T-helper 2 cell (primary cell): Measurements from ENCODE around the gene LRTM2.
"Not testable (repeated sequence)": the region's sequence is repeated elsewhere in the genome, so short reads cannot be mapped to it uniquely, and the experiment has no call there.

Source experiments
- DNase-seq, 5 experiments: peaks; one replicate each; pipeline versions ENCODE4 v3.0.0 to v3.0.0-alpha.2; 2012 to 2022

The LRTM2 gene

DNA sequence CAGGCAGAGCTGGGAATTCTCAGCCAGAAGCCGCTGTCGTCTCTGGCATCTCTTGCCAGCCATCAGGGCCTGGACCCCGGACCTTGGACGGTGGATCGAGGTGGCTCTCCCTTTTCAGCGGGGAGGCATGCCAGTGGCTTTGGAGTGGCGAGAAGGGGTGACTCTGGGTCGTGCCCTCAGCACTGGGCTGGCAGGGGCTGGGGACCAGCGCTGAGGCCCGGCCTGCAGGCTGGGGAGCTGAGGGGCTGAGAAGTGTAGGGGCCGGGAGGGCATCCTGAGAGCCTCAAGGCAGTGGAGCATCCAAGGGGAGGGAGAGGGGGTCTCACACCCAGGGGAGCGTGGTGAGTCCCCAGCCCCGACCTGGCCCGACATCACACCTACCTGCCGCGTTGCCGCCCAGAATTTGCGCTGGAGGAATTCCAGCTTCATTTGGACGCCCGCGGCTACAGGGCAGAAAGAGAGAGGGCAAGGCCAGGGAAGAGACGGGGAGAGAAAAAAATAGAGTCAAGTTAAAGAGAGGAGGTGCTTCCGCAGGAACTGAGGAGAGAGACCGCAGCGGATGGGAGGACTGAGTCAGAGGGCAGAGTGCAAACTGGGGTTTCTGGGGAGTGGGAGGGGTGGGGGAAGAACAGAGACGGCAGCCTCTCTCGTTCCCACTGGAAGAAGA lies 9.0 kb upstream of the LRTM2 start:
- DNase-seq, result peak in 3 of 5 experiments; percentile 15 to 64 (median 30)

DNA sequence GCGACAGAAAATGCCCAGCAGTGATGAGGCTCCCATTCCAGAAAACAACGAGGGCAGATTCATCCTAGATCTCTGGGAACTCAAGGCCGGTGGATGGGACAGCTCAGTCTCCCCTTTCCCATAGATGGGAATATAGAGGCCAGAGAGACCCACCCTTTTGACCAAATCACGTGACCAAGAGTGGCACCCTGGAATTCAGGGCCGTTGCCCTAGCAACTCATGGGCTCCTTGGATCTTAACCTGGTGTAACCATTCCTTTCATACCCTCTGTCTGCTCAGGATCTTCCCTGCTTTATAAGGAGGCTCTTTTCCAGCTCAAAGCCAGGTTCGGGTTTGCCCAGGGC lies 8.4 kb upstream of the LRTM2 start:
- DNase-seq, result no peak

DNA sequence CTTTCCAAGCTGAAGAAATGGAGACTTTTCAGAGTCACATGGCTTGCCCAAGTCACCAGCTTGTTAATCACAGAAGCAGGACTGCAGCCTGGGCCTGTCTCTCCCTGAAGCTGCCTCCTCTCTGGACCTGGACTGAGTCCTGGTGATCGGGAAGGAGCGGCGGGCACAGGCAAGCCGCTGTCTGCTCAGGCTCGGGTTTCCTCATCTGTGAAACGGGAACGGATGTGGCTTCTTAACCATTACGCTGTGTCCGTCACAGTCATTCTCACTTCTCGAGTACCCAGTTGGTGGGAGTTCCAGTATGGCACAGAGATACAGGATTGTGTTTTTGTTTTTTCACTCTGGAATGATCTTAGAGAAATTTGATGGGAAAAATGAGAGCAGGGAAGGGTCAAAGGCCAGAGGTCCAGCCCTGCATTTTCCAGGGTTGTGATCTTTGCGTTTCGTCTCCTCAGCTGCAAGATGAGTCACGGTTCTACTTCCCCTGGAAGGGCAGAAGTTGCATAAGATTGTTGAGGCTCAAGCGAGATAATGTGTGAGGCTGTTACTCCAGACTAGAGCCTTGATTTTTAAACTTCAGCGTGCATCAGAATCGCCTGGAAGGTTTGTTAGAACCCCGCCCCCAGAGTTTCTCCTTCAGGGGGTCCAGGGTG lies 7.6 kb upstream of the LRTM2 start:
- DNase-seq, result peak in 1 of 5 experiments; percentile 17

DNA sequence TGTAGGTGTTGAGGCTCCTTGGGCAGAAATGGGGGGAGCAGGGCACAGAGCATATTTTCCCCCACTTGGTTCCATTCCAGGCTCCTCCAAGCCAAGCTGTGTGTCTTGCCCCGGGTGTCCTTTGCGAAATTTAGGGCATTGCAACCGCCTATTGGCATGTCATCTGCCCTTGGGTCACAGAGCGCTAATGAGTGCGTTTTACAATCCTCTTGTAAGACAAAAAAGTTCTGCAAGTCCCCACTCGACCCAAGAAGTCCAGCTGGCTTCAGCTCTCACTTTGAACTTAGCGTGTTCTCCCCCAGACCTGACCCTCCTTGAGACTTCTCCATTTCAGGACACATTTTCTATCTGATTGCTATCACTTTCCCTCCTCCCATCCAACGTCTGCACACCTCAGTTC lies 6.1 kb upstream of the LRTM2 start:
- DNase-seq, result no peak

DNA sequence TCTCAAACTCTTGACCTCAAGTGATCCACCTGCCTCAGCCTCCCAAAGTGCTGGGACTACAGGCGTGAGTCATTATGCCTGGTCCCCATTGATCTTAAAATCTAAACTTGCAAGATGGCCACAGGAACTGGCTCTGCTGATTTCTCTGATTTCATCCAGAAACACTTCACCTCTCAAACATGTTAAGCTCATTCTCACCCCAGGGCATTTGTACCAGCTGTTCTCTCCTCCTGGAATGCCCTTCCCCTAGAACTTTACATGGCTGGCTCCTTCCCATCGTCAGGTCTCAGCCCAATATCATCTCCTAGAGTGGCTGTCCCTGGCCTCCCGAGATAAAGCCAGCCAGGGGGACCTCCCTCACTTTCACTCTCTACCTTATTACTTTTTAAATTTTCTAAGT lies 5.3 kb upstream of the LRTM2 start:
- DNase-seq, result no peak

DNA sequence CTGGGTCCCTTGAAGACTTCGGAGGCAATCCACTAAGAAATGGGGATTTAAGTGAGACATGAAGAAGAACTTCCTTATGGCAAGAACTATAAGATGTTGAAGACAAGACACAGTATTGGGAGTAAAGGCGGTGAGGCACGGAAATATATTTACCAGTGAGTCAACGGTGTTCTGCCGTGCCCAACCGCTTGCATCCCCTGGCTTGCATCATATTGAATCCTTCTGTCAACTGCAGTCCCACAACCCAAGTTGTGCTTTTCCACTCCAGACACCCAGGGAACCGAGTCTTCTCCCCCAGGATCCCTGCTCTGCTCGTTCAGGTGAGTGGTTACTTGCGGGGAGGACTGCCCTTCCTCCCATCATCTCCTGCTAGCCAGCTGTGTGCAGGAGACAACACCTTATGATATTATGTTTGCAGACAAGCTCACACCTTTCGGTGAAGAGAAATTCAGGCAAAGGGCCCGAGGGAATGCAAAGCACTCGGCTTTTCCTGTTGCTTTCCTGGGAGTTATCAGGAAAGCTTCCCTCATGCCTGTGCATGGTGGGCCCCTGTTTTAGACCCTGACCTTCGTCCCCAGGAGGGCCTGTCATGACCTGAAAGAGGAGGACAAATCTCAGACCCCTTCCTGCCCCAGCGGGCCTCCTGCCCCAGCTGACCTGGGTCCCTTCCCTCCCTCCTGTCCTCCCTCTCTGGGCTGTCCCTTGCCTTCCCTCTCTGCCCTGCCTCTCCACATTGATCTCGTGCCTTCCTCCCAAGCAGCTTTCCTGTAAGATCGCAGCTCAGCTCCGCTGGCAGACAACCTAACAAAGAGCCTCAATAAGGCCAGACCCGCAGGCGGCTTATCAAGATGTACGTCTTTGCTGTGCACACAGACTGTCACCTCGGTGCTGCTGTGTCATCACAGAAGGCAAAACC lies 4.3 kb upstream of the LRTM2 start:
- DNase-seq, result no peak

DNA sequence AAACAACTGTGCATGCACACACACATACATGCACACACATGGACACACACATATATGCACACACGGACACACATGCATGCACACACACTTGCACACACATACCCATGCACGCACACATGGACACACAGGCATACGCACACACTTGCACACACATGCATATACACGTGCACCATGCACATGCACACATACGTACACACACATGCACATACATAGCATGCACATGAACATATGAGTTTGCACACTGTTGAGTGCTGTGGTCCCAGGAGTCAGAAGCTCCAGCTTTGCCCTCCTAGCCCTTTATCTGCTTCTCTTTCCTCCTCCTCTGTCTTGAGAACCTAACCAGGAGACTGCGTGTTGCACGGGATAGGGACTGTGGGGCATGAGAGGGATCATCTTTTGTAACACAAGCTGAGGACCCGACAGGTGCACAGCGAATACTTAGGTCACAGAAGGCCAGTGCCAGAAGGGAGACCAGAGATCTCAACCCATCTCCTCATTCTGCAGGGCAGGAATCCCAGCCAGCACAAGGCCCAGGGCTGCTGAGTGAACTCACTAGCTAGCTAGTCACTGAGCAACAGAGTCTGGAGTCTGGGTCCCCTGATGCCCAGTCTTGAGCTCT lies 3.5 kb upstream of the LRTM2 start:
- no peak for DNase-seq

DNA sequence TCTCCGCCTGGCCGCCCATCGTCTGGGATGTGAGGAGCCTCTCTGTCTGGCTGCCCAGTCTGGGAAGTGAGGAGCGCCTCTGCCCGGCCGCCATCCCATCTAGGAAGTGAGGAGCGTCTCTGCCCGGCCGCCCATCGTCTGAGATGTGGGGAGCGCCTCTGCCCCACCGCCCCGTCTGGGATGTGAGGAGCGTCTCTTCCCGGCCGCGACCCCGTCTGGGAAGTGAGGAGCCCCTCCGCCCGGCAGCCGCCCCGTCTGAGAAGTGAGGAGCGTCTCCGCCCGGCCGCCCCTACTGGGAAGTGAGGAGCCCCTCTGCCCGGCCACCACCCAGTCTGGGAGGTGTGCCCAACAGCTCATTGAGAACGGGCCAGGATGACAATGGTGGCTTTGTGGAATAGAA lies 2.4 kb upstream of the LRTM2 start:
- not testable (repeated sequence) for DNase-seq

DNA sequence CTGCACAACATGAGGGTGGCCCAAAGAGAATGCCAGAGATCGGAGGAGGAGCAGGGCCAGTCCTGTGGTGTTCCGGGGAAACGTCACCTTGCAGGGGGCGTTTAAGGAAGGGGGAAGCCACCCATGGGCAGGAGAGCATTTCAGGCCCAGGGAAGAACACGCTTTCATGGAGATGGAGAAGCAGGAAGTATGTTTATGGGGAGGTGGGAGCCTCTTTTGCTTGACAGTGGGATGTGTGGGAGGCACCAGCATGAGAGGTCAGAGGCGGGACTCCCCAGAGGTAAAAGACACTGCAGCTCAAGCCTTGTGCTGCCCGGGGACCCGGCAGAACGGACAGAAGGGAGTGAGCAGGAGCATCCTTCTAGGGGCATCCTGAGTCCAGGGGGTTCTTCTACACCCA lies 1.3 kb upstream of the LRTM2 start:
- DNase-seq, result no peak

DNA sequence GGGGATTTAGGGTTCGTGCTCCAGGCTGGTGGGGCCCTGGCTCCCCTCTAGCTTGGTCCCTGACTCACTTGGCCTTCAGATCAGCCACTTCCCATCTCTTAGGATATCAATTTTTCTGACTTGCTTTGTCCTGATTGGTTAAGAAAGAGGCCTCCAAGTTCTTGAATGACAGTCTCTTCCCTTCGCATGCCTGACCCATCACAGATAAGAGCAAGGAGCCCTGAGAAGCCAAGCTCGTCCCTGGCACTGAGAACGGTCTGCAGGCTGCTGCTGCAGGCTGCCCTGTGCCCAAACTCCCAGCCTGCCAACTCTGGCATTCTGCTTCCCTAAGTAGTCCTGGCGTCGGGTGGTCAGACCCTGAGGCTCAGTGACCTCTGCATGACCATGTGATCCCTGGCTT lies 794 bp upstream of the LRTM2 start:
- DNase-seq, result no peak

DNA sequence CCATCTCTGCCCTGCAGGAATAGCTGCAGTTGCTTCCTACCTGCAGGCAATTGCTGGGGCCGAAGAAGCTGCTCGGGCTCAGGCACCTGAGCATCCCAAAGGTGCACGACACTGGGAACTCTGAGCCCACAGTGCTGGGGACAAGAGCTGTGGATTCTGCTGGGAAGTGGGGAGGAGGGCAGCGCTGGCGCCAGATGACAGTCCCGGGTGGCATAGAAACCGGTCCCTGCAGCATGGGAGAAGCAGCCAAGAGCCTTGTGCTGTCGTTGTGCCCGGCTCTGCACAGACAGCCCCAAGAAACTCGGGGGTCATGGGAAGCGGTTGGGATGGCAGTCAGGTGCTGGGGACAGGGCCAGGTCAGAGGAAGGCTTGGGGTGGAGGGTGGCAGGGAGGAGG lies 529 bp downstream of the LRTM2 start:
- DNase-seq, result no peak

DNA sequence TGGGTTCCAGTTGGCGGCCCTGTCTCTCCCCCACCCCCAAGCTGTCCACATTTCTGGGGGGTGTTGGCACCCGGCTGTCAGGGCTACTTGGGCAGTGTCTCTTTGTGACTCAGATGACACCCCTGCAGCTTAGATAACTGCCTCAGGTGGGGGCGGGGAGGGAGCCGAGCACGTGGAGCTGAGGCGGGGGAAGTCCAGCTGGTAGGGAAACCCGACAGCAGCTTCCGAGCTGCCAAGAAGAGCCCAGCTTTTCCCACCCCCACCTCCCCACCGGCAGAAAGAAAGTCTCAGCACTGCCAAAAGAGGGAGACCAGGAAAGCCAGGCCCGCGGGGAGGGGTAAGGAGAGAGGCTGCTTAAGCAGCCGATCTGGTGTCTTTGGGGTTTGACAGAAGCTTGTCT lies 1.4 kb downstream of the LRTM2 start:
- no peak for DNase-seq

DNA sequence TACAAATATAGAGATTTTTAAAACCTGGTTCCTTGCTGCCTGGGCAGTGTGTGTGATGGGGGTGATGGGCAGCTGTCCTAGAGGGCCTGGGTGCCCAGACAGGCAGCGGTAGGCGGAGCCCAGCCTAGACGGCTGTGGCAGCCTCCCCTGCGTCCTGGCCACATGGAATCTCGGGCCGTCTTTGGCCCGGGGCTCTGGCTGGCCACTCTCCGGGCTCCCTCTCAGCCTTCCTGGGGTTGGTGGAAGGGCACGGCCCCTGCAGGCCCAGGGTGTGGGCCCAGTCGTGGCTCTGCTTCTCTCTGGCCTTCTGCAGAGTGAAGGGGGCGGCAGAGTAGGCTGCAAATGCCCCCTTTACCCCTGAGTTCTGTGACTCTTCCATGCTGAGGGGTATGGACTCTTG lies 2.3 kb downstream of the LRTM2 start:
- no peak for DNase-seq

DNA sequence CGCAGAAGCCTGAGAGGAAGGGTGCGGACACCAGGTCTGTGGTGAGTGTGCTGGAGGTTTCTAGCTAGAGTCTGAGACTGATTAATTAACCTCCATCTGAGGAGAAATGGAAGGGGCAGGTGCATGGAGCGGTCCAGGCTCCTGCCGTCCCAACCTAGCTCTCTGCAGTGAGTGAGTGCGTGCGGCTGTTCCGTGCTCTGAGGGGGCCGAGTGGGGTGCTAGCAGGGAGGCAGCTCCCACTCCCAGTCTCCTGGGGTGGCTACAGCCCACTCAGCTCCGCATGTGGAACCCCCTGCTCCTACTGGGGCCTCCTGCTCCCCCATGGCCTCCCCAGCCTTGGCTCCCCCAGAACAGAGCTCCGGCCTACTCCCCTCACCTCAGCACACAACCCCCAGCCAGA lies 2.9 kb downstream of the LRTM2 start:
- no peak for DNase-seq

DNA sequence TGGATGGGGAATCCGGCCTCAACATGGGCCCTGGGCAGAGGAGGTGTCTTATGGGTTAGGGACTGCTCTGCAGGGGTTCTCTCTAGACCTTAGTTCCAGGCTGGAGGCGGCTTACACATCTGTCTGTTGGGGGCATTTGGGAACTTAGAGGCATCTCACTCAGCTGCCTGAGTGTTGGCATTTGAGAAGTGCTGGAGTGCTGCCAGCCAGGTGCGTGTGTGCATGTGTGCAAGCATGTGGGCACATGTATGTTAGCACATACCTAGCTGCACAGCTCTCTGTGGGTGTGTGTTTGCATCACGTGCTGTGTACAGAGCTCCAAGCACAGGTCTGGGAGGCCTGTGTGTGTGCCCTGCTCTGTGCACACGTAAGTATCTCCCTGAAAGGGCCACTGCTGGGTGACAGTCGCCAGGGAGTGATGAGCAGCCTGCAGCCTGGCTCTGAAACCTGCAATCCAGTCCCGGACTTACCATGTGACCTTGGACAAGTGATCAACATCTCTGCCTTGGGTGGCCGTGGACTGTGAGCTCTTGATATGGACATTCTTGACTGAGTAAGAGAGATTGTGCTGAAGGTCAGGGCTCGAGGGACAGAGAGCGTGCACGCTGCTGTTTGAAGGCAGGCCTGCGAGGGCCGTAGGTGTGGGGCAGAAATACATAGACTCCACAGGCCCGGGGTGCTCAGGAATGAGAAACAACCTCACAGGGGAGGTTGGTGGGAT lies 5.2 kb downstream of the LRTM2 start:
- DNase-seq, result no peak

DNA sequence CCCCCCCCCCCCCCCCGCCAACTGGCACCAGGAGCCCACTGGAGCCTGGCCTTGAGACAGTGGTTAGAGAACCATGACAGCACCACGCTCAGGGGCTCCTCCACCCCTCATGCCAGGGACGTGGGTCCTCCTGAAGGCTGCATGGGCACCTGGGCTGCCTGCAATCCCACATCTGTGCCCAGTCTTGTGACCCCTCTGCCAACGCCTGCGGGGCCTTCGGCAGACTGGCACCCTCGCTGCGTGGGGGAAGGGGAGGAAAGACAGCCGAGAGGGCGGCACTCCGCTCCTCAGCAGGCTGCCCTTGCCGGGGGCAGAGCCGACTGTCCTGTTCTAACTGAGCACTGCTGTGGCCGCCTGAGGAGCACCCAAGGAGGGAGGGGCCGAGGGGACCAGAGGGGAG lies 6.0 kb downstream of the LRTM2 start:
- DNase-seq, result no peak

DNA sequence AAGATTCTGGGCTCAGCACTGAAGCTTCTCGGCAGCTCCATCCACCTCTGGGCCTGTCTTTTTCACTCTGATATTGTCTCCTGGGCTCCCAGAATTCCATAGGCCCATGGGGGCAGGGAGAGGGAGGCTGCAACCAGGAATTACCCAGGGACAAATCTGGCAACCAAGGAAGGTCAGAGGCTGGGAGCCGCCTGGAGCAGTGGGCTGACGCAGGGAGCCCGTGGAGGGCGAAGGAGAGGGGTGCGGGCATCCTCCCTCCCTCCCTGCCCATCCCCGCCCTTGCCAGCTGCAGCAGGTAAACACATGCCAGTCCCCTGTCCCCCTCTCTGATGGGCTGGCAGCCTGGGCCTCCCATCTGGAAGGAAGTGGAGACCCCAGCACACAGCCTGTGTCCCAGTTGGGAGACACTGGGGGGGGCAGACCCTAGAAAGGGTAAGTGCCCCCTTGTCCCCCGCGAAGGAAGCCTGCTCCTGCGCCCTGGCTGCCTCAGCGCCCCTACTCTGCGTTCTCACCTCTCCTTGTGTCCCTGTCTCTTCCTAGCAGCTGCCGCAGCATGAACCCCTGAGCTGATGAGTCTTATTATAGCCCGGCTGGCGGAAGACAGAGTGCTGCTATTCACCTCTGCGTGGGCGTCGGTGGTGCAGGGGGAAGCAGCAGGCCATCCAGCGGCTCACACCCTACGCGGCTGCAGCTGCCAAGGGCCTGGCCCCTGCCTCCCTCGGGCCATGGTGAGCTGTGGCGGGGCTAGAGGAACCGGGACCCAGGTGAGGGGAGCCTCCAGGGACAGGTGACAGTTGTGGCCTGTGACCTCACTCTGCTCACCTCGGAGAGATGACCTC lies 6.7 kb downstream of the LRTM2 start:
- DNase-seq, result no peak

DNA sequence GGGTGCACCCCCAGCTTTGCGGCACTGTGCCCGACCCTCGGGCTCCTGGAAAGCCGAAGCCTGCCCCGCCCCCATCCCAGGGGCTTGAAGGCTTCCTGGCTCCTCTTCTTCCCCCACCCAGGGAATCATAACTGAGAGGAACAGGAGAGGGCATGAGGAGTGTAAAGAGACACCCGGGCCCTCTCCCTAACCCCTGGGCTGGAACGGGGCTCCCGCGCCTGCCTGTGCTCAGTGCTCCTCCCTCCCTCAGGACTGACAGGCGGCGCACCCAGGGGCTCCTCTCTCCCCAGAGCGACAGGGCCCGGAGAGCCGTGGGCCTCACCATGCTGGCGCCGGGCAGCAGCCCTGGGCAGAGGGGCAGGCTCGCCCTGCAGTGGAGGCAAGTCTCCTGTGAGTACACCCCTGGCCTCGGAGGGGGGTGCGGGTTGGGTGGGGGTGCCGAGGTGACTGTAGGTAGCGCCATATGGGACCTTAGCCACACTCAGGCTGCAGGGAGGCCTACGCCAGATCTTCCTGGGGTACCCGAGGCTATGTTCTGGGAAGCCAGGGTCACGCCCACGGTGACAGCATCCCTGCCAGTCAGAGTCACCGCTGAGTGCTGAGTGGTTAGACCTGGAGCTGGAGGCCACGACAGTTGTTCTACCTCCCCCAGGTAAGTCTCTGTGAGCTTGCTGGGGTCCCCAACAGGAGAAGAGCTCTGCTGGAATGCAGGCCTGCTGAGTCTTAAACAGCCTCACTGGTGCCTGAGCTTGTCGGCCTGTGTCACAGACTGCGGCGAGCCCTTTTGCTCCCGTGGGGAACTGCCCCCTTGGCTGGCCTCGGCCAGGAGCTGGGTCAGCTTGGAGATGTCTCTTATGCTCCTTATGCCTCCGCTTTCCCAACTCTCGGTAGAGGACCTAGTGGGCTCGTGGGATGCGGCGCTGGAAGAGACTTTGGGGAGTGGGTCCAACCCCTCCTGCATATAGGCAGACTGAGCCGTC lies 7.8 kb downstream of the LRTM2 start:
- no peak for DNase-seq

DNA sequence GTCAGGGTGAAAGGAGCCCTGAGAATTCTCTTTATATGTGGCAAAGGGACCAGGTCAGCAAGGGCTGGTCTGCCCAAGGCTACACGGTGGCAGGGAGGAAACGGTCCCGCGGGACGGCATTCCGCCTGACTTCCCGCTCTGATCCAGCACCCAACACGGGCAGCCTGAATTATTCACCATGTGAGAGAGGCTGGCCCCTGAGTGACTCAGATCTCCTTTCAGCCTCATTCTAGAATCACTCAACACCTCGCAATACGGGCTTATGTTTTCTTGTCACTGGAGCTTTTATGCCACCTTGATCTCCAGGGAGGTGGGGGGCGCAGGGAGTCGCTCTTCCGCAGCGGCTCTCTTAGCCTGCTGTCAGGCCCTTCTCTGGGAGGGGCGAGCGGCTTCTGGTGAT lies 8.5 kb downstream of the LRTM2 start:
- DNase-seq, result no peak

DNA sequence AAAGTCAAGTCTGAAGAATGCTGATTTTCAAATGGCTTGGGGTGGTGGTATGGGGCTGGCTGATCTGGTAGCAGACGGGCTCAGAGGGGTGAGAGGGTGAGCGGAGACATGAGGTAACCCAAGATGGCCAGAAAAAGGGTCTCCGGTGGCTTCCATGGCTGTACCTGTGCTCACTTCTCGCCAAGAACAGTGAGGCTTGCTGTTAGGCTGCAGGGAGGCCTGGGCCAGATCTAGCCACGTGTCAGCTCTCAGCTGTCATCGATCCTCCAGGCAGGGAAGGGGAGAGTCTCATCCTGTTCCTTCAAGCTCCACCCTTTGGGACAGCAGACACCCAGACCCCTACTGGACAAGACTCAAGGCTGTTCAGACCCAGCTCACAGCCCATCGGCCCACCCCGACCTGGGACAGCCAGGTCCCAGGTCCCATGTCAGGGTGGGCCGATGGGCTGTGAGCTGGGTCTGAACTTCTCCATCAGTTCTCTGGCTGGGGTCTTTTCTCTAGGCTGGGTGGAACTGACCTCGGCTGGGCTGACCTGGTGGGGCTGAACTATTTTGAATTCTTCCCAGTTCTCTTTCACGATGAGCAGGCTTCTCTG lies 9.0 kb downstream of the LRTM2 start:
- no peak for DNase-seq
